ENCODE results near the gene OTP. TPM values are rescaled to one million over a fixed set of nuclear protein-coding genes. Genes with fewer than 3 reads are reported as not detected.
A peak's percentile ranks its signal among the peaks of the same experiment; 100 is the strongest.

The OTP gene
- polyA plus RNA-seq, 3 donors: not detected

- peaks cover 4 to 15% of the 10 kb centered on the region in 2 donors for H3K36me3 Mint-ChIP-seq
- Histone ChIP-seq H3K9me3 (replicated peaks in 1 of 2; ENCODE audit: control insufficient read depth in 1 of 2, insufficient read depth in 1 of 2, low read length in 2 of 2) (peaks cover 0 to 19% of the 10 kb centered on the region in 2 donors), H3K9ac (ENCODE audit: insufficient read depth, low read length, poor library complexity, severe bottlenecking) (no peak overlapping the region), H4K20me1 (ENCODE audit: insufficient read depth, low read length) (no peaks in the 10 kb centered on the region), H3K79me2 (ENCODE audit: insufficient read depth, low read length) (no peaks in the 10 kb centered on the region), H2AFZ (ENCODE audit: insufficient read depth, low read depth, low read length, poor library complexity, severe bottlenecking) (peak overlapping the region; percentile 52), H3K27me3 (ENCODE audit: control insufficient read depth in 2 of 2, insufficient read depth in 2 of 2, low read length in 2 of 2) (peaks cover 92 to 96% of the 10 kb centered on the region in 2 donors), H3K27ac (ENCODE audit: low read depth in 1 of 2, low read length in 2 of 2) (no peak overlapping the region), H3K4me3 (replicated peaks in 1 of 3; ENCODE audit: low read depth in 2 of 3, low read length in 3 of 3) (no peak overlapping the region), H3K4me2 (replicated peaks; ENCODE audit: extremely low read depth, low read length, poor library complexity, severe bottlenecking) (peak overlapping the region; percentile 78), H3K36me3 (replicated peaks in 1 of 2; ENCODE audit: control insufficient read depth in 1 of 2, insufficient read depth in 2 of 2, low read length in 2 of 2) (no peaks in the 10 kb centered on the region), H3K4me1 (ENCODE audit: control insufficient read depth in 1 of 2, insufficient read depth in 2 of 2, low read length in 2 of 2) (peaks cover 19 to 26% of the 10 kb centered on the region in 2 donors)
- WGBS (ENCODE audit: insufficient coverage): 67% methylated on average over 7 of the region's 11 CpGs
- no peak overlapping the region for H3K27ac Mint-ChIP-seq
- peaks cover 0 to 24% (median 11%) of the 10 kb centered on the region in 7 donors for H3K9me3 Mint-ChIP-seq
- intact Hi-C loops (cut with micrococcal nuclease): loop anchor here in 1 of 2 donors (10.0 kb wide), 1 partner anchor 359 kb away; no protein-coding TSS in a partner anchor
- H3K27me3 Mint-ChIP-seq (ENCODE audit: low read depth in 3 of 3): peaks cover 87 to 98% (median 89%) of the 10 kb centered on the region in 3 donors
- H3K4me1 Mint-ChIP-seq: peaks cover 28% of the 10 kb centered on the region
- H3K4me3 Mint-ChIP-seq: peak overlapping the region; percentile 58 to 75
- DNase-seq: no peak
- TF ChIP-seq CTCF (IDR thresholded peaks at IDR 0.05): no peak
These were observed 7.6 kb upstream of the OTP start for GRCh38 chr5:77645995-77646639.

DNA sequence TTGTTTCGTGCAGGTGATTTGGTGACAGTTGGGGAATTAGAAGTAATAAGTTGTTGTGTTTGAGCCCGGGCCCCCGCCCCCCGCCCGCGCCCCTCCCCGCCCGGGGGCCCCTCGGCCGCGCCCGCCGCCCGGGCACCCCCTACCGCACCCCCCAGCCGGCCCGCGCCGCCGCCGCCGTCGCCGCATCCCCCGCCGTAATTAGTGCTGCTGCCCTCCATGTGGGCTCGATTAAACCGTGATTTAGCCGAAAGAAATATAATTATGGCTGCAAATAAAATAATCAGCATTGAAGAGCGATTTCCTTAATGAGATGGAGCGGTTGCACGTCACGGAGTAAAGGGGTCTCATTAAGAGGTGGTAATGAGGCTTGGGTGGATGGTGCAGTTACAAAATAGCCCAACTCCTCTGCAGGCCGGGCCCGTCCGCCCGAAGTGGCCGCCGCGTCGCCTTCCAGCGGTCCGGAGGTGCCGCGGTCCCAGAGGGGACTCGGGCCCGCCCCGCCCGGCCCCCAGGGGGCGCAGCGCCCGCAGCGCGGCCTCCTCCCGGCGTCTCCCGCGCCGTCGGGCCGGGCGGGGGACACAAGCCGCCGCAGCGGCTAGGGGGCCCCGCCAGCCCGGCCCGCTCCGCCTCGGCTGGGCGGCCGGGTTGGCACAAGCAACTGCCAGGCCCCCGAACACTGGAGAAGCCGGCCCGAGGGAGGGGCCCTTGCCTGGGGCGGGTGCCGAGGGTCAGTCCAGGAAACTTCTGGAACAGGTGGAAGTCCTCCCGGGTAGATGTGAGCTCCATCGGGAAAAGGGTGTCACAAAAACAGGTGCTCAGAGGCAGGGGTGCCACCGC lies 6.9 kb upstream of the OTP start:
- Histone ChIP-seq H4K20me1 (ENCODE audit: insufficient read depth, low read length) (no peaks in the 10 kb centered on the region), H3K9ac (ENCODE audit: insufficient read depth, low read length, poor library complexity, severe bottlenecking) (no peak overlapping the region), H3K4me3 (replicated peaks in 1 of 3; ENCODE audit: low read depth in 2 of 3, low read length in 3 of 3) (peak overlapping the region in 1 of 3 experiments; percentile 70), H3K4me1 (ENCODE audit: control insufficient read depth in 1 of 2, insufficient read depth in 2 of 2, low read length in 2 of 2) (peaks cover 19 to 29% of the 10 kb centered on the region in 2 donors), H3K79me2 (ENCODE audit: insufficient read depth, low read length) (no peaks in the 10 kb centered on the region), H3K27me3 (ENCODE audit: control insufficient read depth in 2 of 2, insufficient read depth in 2 of 2, low read length in 2 of 2) (peaks cover 92 to 97% of the 10 kb centered on the region in 2 donors), H3K36me3 (replicated peaks in 1 of 2; ENCODE audit: control insufficient read depth in 1 of 2, insufficient read depth in 2 of 2, low read length in 2 of 2) (no peaks in the 10 kb centered on the region), H3K4me2 (replicated peaks; ENCODE audit: extremely low read depth, low read length, poor library complexity, severe bottlenecking) (peak overlapping the region; percentile 78), H2AFZ (ENCODE audit: insufficient read depth, low read depth, low read length, poor library complexity, severe bottlenecking) (peak overlapping the region; percentile 52), H3K9me3 (replicated peaks in 1 of 2; ENCODE audit: control insufficient read depth in 1 of 2, insufficient read depth in 1 of 2, low read length in 2 of 2) (peaks cover 4 to 26% of the 10 kb centered on the region in 2 donors), H3K27ac (ENCODE audit: low read depth in 1 of 2, low read length in 2 of 2) (no peak overlapping the region)
- intact Hi-C loops (cut with micrococcal nuclease): loop anchor here in 1 of 2 donors (10.0 kb wide), 1 partner anchor 359 kb away; no protein-coding TSS in a partner anchor
- WGBS (ENCODE audit: insufficient coverage): 2% methylated on average over 68 of the region's 80 CpGs
- H3K36me3 Mint-ChIP-seq: peaks cover 4 to 16% of the 10 kb centered on the region in 2 donors
- peak overlapping the region; percentile 58 to 99 for H3K4me3 Mint-ChIP-seq
- peaks cover 0 to 26% (median 15%) of the 10 kb centered on the region in 7 donors for H3K9me3 Mint-ChIP-seq
- DNase-seq: peak in 2 of 3 donors; percentile 28 to 56
- H3K27me3 Mint-ChIP-seq (ENCODE audit: low read depth in 3 of 3): peaks cover 88 to 99% (median 91%) of the 10 kb centered on the region in 3 donors
- no peak overlapping the region for H3K27ac Mint-ChIP-seq
- peak; percentile 65 for TF ChIP-seq CTCF (IDR thresholded peaks at IDR 0.05)
- peaks cover 35% of the 10 kb centered on the region for H3K4me1 Mint-ChIP-seq
